T47D (cell line): ENCODE results near the gene AATK.

ENCODE experiments used
- DNase-seq, 2 experiments: peaks; one replicate each; pipeline versions ENCODE4 v3.0.0 to v3.0.0-alpha.2; 2011 to 2012; ENCODE audit warnings: low read depth in 1 of 2, low spot score in 1 of 2
- JUND ChIP-seq: IDR thresholded peaks from 2 replicates; pipeline ENCODE4 v1.6.1; 2012; ENCODE audit warnings: low read depth
- in situ Hi-C: cut with HindIII; loops from 2 replicates; pipeline ENCODE4 v1.10.0; 2016; ENCODE audit warnings: low sequenced_read_pairs, low pct_unique_long_range_greater_than_20kb

The AATK gene

DNA sequence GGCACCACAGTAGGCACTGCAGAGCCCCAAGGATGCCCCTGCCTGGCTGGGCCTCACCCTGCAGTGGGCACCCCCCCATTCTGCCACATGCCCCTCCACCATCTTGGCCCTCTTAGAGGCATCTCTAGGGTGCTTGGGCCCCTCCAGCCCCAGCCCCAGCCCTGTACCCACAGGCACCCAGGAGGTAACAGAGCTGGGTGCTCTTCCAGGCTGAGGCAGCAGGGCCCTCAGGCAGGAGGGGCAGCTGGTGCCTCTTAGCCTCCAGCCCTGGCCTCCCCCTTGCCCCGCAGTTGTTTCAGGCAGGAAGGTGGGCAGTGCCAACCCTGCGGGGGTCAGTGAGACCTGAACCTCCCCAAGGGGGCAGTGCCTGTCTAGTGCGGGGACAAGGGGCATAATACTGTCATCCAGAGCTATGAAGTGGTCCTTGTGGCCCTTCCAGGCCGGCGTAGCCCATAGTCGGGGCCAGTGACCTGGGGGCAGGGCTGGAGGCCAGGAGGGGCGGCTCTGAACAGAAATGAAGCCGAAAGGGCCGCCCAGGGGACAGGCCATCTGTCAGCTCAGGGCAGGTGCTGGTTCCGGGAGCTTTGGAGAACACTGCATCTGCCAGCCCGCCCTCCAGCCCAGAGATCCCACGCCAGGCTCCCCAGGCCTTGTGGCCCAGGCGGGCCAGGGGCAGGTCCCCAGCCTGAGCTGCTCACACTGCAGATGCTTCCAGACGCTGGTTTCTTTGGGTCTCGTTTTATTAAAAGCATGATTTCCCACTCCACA lies 4.9 kb upstream of the AATK start:
- no peak for DNase-seq
- in situ Hi-C loops = no loop called here
- TF ChIP-seq JUND = no peak

DNA sequence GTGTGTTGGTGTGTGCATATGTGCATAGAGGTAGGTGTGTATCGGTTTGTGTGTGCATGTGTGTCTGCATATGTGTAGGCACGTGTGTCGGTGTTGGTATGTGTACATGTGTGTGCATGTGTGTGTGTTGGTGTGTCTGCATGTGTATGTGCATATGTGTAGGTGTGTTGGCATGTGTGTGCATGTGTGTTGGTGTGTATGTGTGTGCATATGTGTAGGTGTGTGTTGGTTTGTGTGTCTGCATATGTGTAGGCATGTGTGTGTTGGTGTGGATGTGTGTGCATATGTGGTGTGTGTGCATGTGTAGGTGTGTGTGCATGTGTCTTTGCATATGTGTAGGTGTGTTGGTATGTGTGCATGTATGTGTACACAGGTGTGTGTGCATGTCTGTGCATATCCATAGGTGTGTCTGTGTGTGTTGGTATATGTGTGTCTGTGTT lies 3.9 kb upstream of the AATK start:
- DNase-seq = no peak
- no peak for TF ChIP-seq JUND
- in situ Hi-C loops = no loop called here

- no peak for DNase-seq
- in situ Hi-C loops = no loop called here
- no peak for TF ChIP-seq JUND
These were observed 1.6 kb upstream of the AATK start for GRCh38 chr17:81167638-81168037.

GRCh38 chr17:81167194-81167524 lies 1.1 kb upstream of the AATK start:
- no peak for DNase-seq
- in situ Hi-C loops = no loop called here
- no peak for TF ChIP-seq JUND

DNA sequence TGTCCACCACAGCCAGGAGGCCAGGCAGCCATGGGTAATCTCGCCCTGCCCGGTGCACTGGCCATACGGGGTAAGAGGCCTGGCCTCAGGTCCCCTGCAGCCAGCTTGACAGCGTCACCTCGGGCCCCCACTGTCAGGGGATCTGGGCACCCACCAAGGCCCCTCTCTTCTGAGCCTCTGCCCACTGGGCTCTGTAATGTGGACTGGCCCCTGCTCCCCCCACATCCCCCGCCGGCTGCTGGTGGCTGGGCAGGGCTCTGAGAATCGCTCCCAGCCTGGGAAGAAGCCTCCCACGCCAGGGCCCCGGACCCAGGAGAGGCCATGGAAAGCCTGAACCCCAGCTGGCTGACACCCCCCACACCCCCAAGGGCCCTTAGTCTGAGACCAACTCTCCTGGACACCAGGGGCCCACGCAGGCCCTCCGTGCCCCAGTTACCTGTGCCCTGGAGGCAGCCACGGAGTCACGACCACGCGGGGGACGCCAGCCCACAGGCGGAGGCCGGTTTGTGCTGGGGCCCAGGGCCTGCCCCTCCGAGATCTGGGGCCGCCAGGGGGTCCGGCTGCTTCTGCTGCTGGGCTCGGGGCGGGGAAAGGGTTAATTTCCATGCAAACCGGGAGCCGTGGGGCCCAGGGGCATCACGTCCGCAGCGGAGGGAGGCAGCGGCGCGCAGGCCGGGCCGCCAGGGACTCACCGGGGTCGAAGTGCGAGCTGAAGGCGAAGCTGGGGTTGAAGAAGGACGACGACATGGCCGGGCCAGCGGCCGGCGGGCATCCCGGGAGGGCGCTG lies 582 bp downstream of the AATK start, which contains the start of gene PVALEF:
PVALEF (plus strand) TSS at position 262 of the 787 bp plus-strand sequence. CDS start 15,720 bp downstream, outside the sequence.
- in situ Hi-C loops = no loop called here
- TF ChIP-seq JUND = no peak
- peak in 1 of 2 experiments; percentile 57 for DNase-seq

GRCh38 chr17:81164371-81165245 lies 1.4 kb downstream of the AATK start:
- in situ Hi-C loops = no loop called here
- TF ChIP-seq JUND = no peak
- no peak for DNase-seq

DNA sequence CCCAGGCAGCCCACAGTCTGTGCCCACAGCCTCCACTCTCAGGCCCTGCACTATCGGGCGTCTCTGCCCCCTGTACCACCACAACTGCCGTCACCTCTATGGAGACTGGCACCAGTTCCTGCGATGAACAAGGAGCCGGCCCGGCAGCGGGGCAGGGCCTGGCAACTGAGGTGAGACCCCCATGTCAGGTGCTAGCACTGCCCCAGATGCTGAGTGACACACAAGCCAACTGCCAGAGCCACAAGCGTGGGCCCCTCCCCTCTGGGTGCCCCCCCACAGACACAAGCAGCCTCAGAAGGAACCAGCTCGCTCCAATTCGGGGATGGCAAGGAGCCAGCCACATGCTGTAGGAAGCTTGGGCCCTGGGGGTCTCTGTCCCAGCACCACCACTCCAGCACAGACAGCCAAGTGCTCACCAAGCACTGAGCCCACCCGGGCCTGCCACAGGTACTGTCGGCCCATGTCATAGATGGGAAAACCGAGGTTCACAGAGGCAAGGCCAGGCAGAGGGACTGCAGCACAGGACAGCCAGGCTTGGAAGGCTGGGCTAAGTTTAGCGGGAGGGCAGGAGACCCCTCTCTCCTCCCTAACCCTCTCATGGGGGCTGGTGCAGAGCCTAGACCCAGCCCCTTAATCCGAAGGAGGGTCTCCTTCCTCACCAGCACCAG lies 2.2 kb downstream of the AATK start:
- no peak for DNase-seq
- TF ChIP-seq JUND = no peak
- in situ Hi-C loops = no loop called here

- no peak for DNase-seq
- no peak for TF ChIP-seq JUND
- in situ Hi-C loops = no loop called here
These were observed 2.8 kb downstream of the AATK start for GRCh38 chr17:81163051-81163695.

GRCh38 chr17:81162491-81162890 lies 3.5 kb downstream of the AATK start:
- TF ChIP-seq JUND = no peak
- DNase-seq = no peak
- in situ Hi-C loops = no loop called here

- in situ Hi-C loops = no loop called here
- no peak for TF ChIP-seq JUND
- DNase-seq = no peak
These were observed 4.0 kb downstream of the AATK start for GRCh38 chr17:81161972-81162371.

DNA sequence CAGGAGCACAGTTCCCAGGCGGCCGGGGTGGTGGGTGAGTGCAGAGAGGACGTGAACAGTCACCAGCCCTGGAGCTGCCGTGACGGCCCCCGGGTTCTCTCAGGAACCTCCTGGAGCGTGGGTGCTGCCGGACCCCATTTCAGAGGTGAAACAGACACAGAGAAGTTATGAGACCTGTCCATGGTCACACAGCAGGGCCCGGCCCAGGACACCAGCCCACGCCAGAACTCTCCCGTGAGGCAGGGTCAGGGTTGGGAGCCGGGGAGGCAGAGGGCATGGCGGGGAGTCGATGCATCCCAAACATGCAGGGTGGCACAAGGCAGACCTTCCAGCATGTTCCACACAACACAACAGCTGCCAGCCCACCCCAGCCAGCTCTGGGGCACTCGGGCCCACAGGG lies 4.5 kb downstream of the AATK start:
- DNase-seq = no peak
- in situ Hi-C loops = no loop called here

DNA sequence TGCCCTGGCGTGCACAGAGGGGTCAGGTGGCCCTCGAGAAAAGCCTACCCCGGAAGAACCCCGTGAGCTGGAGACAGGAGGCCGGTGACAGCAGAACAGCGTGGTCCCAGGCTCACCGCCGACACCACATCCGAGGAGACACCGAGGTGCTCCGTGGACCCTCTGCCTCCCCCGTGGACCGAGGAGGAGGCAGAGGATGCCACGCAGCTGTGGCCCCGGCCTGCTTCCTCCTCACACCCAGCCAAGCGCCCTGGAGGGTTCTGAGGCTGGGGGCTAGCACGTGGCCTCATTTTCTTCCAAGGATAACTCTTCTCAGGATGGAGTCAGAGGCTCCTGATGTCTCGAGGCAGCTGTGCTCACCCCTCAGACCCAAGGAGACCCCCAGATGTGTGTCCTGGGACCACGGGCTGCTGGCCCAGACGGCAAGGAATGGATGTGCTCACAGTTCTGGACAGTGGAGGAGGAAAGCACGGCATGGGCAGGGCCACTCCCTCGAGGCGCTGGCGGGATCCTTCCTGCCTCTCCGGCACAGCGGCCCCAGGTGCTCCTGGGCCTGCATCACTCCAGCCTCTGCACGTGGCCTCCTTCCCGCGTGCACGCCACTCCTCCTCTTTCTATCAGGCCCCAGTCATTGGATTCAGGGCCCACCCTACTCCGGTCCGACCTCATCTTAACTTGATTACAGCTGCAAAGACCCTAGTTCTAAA lies 5.1 kb downstream of the AATK start:
- no peak for DNase-seq
- in situ Hi-C loops = no loop called here

More for the DNA sequence above, 4.5 kb downstream of the AATK start:
- TF ChIP-seq JUND = no peak

More for the DNA sequence above, 5.1 kb downstream of the AATK start:
- TF ChIP-seq JUND = no peak
